ENCODE results near the gene MICAL3.
"Not testable (repeated sequence)": the region's sequence is repeated elsewhere in the genome, so short reads cannot be mapped to it uniquely, and the experiment has no call there.

Gene MICAL3

GRCh38 chr22:17882162-17882561 lies 142.2 kb downstream of the MICAL3 start:
- no peak for DNase-seq
- in situ Hi-C loops (cut with MboI; ENCODE audit: low pct_unique_long_range_greater_than_20kb, low sequenced_read_pairs): no loop called here

GRCh38 chr22:17881366-17881765 lies 143.0 kb downstream of the MICAL3 start:
- in situ Hi-C loops (cut with MboI; ENCODE audit: low pct_unique_long_range_greater_than_20kb, low sequenced_read_pairs): no loop called here

DNA sequence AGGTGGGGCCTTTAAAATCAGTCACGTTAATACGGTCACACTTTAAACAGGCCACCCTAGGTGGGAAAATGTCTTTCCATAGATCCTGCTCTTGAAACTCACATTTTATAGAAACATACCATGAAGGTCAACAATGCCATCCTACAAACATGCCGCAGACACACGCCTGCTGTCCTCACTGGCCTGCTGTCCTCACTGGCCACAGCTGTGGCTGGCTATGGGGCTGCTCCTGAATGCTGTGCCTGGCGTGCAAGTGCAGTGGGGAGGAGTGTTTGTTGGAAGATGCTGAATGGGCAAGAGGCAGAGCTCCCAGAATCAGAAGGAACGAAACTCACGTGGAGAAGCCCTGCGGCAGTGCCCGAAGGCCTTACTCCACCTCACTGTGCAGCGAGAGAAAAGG lies 143.9 kb downstream of the MICAL3 start:
- no peak for DNase-seq
- in situ Hi-C loops (cut with MboI; ENCODE audit: low pct_unique_long_range_greater_than_20kb, low sequenced_read_pairs): no loop called here

More at GRCh38 chr22:17881366-17881765, 143.0 kb downstream of the MICAL3 start:
- DNase-seq: no peak

DNA sequence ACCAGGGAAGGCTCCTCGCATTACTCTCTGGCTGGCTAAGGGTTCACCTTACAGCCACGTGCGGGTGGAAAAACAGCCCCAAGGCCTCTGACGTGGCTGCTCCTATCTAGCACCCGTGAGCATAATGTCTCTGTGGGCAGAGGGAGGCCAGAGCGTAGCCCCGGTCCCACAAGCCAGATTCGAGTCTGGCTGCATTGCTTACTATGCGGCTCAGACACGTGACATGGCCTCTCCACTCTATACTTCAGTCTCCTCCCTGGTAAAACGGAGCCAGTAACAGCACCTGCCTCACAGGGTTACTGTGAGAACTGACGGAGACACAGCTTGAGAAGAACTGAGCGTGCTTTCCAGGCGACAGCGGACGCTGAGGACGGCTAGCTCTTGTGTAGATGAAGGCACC lies 144.3 kb downstream of the MICAL3 start:
- in situ Hi-C loops (cut with MboI; ENCODE audit: low pct_unique_long_range_greater_than_20kb, low sequenced_read_pairs): no loop called here
- DNase-seq: no peak

DNA sequence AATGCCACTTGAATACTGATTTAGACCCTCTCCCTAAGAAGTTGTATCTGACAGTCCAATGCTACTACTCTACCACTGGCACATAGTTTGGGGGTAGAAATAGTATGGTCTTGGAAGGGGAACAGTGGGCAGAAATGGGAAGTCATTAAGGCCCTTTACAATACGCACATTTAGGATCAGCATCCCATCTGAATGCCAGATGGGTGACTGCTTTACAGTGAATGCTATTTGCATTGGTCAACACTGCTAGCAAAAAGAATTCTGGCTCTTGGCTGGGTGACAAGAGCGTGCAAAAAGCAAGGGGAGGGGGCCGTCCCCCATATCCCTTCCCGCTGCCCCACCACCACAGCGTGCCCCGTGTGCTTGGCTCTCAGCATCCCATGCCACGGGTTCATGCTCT lies 145.4 kb downstream of the MICAL3 start:
- in situ Hi-C loops (cut with MboI; ENCODE audit: low pct_unique_long_range_greater_than_20kb, low sequenced_read_pairs): no loop called here
- DNase-seq: no peak

DNA sequence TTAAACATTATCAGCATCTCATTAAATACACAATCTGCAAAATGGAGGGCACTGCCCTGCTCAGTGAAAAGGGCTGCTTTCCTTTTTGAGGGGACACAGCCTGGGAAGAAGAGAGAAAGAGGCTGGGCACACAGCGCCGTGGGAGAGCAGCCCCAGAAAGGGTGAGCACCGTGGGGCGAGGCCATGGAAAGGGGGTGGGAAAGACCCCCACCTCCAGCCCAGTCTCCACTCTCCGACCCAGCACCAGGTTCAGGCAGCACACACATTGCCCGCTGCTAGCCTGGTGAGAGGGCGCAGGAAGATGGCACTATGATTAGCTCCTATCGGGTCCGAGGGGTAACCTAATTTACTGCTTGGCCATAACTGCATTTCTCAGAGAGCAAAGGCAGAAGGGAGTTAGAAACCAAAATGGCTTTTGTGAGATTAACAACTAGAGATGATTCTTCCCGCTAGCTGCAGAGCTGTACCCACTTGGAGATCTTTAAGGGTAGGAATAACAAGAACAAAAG lies 146.1 kb downstream of the MICAL3 start:
- no peak for DNase-seq
- in situ Hi-C loops (cut with MboI; ENCODE audit: low pct_unique_long_range_greater_than_20kb, low sequenced_read_pairs): no loop called here

DNA sequence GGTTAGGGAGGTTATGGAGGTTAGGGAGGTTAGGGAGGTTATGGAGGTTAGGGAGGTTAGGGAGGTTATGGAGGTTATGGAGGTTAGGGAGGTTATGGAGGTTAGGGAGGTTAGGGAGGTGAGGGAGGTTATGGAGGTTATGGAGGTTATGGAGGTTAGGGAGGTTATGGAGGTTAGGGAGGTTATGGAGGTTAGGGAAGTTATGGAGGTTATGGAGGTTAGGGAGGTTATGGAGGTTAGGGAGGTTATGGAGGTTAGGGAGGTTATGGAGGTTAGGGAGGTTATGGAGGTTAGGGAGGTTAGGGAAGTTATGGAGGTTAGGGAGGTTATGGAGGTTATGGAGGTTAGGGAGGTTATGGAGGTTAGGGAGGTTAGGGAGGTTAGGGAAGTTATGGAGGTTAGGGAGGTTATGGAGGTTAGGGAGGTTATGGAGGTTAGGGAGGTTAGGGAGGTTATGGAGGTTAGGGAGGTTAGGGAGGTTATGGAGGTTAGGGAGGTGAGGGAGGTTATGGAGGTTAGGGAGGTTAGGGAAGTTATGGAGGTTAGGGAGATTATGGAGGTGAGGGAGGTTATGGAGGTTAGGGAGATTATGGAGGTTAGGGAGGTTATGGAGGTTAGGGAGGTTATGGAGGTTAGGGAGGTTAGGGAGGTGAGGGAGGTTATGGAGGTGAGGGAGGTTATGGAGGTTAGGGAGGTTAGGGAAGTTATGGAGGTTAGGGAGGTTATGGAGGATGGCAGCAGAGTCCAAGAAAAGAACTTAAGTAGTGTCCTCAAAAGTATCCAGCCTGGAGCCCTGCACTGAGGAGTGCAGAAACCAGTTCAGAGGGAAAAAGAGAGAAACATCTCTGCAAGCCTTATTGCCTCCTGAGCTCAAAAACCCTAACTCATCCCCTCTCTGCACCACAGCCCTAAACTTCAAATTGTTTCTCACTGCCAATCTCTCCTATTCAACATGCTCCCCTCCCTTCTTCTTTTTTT lies 147.2 kb downstream of the MICAL3 start:
- in situ Hi-C loops (cut with MboI; ENCODE audit: low pct_unique_long_range_greater_than_20kb, low sequenced_read_pairs); DNase-seq: not testable (repeated sequence)

DNA sequence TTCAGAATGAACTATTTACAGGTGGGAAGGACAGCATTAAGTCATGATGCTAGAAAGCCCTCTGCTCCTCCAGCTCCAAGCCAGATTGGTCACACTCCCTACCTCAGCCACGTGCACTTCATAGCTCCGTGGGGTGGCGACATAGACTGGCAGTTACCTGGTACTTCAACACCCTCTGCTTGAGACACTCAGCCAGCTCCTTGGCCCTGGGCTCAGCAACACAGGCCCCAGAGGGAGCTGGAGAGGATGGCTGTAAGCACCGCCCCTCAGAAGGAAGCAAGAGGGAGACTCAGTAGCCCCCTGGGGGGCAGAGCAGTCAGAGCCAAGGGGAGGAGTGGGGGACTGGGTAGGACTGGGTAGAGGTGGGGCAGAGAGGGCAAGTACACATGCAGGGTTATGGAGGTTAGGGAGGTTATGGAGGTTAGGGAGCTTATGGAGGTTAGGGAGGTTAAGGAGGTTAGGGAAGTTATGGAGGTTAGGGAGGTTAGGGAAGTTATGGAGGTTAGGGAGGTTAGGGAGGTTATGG lies 148.0 kb downstream of the MICAL3 start:
- peak; percentile 21 for DNase-seq
- in situ Hi-C loops (cut with MboI; ENCODE audit: low pct_unique_long_range_greater_than_20kb, low sequenced_read_pairs): no loop called here

DNA sequence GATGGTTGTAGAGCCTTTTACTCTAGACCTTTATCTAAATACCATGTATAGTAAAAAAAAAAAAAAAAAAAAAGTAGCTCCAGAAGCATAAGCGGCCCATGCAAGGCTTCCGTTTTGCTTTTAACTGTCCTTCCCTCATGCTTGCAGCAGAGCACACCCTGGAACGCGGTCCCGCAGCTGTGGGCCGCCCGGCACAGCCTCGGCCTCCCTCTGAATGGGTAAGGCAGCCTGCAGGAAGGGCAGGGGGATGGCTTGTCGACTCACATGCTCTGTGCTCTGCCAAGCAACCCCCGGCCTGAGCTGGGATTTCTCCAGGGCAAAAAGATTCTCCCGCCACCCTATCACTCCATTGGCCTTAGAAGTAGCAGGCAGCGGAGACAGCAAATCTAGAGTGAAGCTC lies 148.7 kb downstream of the MICAL3 start:
- DNase-seq: no peak
- in situ Hi-C loops (cut with MboI; ENCODE audit: low pct_unique_long_range_greater_than_20kb, low sequenced_read_pairs): no loop called here

DNA sequence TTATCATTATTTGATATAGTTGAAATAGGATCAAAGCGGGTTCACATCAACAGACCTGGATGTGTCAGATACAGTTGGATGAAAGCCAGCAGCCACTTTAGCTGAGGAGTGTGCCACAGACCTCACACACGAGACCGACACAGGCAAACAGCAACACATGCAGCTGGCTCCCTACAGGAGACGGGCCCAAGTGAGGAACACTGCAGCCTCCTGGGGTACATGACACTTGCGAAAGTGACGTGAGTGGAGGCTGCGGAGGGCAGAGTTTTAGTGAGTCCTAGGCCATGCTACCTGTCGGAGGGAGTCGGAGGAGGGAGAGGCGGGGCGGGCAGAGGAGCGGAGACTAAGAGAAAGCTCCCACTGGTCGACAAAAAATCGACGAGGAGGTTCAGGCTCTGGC lies 149.2 kb downstream of the MICAL3 start:
- DNase-seq: no peak
- in situ Hi-C loops (cut with MboI; ENCODE audit: low pct_unique_long_range_greater_than_20kb, low sequenced_read_pairs): no loop called here

- DNase-seq: no peak
Measured at GRCh38 chr22:17874231-17874905, 150.0 kb downstream of the MICAL3 start.

GRCh38 chr22:17873804-17874203 lies 150.6 kb downstream of the MICAL3 start:
- DNase-seq: no peak
- in situ Hi-C loops (cut with MboI; ENCODE audit: low pct_unique_long_range_greater_than_20kb, low sequenced_read_pairs): no loop called here

More at GRCh38 chr22:17874231-17874905, 150.0 kb downstream of the MICAL3 start:
- in situ Hi-C loops (cut with MboI; ENCODE audit: low pct_unique_long_range_greater_than_20kb, low sequenced_read_pairs): no loop called here

DNA sequence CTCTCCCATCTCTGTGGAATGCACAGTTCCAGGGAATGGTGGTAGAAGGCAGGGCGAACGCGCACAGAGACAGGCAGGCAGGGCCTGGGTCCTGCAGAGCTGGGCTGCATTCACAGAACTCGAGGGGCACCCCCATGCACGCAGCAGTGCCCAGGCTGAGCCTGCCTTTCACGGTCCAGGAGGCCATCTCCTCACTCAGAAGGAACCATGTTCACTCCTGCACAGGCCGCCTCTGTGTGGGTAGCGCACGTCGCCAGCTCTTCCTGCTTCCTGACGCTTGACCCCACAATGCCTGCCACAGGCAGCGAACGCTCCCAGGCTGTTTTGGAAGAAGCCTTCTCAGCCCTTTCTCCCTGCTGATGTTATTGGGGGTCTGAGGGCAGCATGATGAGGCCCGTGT lies 151.2 kb downstream of the MICAL3 start:
- DNase-seq: no peak
- in situ Hi-C loops (cut with MboI; ENCODE audit: low pct_unique_long_range_greater_than_20kb, low sequenced_read_pairs): no loop called here

DNA sequence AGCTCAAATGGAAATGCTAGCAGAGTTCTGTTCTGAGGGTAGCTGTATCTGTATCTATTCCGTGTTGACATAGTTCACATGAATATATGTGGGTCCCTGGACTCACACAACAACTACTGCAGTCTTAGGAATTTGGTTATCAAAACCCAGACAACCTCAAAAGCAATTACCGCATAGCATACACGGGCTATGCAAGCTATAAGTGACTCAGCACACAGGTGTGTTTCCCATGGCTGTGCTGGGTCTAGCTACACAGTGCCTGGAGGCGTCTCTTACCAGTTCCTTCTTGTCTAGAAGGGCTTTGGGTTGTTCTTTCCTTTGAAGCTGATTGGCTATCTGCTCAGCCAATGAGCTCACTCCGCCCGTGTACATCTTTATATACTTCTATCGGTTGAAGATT lies 151.9 kb downstream of the MICAL3 start:
- DNase-seq: no peak
- in situ Hi-C loops (cut with MboI; ENCODE audit: low pct_unique_long_range_greater_than_20kb, low sequenced_read_pairs): no loop called here

DNA sequence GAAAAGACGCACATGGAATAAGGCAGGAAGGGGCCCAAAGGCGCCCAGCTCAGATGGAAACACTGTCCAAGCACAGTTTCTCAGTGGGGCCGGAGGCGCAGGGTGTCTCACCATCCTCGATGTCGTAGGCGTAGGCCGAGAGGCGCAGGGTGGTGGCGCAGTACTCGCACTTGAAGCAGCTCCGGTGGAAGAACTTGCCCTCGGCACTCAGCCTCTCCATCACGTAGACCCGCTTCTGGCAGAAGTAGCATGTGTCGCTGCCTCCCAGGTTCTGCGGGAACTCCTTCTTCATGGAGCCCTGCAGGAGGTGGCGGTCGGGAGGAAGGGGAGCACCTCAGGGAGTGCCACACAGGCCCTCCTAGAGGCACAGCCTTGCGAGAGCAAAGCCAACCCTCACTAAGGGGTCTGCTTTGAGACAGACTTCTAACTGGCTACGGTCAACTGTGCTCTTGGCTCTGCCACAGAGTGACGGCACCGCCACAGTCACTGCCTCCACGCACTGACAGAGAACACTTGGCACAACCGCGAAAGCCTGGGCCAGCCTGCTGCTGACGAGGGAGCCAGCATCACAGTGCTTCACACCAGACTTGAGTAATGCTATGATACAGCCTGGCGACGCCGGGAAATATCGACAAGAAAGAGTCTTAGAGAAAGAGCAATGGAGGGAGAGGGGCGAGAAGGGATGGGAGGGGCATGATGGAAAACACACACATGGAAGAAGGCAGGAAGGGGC lies 152.5 kb downstream of the MICAL3 start:
- in situ Hi-C loops (cut with MboI; ENCODE audit: low pct_unique_long_range_greater_than_20kb, low sequenced_read_pairs): no loop called here
- no peak for DNase-seq

DNA sequence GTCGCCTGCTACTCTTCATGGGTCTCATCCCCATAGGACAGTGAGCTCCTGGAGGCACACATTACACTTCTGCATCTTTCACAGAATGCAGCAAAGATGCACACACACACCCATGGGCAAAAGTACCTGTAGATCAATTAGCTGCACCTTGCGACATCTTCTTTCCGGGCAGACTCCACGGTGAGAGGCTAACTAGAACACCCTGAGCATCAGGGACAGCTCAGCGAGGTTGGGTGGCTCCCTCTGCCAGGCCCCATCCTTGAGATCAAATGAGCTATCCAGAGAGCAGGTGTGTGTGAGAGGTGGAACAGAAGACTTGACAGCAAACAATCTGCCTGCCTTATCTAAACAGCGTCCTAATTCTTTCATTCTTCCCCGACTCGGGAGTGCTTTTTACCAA lies 154.0 kb downstream of the MICAL3 start:
- in situ Hi-C loops (cut with MboI; ENCODE audit: low pct_unique_long_range_greater_than_20kb, low sequenced_read_pairs): no loop called here
- DNase-seq: no peak

DNA sequence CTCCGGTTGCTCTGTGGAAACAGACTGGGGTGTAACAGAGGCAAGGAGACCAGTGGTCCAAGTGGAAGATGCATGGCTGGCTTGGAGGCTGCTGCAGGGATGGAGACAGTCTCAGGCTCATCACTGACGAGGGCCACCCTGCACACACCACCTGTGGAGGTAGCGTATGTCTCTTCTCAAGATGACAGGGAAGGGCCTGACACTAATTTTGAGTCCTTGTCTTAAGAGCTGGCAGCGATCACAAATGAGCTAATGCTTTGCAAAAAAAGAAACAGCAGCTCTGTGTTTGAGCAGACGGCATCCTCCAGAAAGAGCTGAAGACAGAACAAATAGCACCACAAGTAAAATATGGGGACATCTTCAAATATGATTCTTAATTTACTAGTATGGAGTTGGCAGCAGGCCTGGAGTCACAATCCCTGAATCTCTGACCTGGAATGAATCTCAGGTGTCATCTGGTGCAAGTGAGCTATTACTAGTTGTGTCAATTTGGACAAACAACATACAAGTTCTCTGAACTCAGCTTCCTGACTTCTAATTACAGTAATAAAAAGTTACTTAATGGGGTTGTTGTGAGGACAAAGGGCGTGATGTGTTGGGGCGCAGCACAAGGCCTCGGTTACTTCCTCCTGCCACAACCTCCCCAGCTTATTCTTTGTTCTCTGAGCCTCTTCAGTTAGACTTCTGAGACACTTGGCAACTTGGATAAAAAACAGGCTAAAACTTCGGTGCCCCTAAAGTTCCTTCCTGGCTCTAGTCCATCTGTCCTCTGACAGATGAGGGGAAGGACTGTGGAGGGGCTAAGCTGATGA lies 154.9 kb downstream of the MICAL3 start:
- no peak for DNase-seq
- in situ Hi-C loops (cut with MboI; ENCODE audit: low pct_unique_long_range_greater_than_20kb, low sequenced_read_pairs): no loop called here

GRCh38 chr22:17868771-17869170 lies 155.6 kb downstream of the MICAL3 start:
- DNase-seq: no peak
- in situ Hi-C loops (cut with MboI; ENCODE audit: low pct_unique_long_range_greater_than_20kb, low sequenced_read_pairs): no loop called here
